Suprapubic skin (tissue), 3 donors: ENCODE measurements around the gene STEAP1B.

Source experiments
- POLR2A ChIP-seq, 2 donors: fragments of 450-650 bp; IDR thresholded peaks; one replicate each; pipeline ENCODE4 v1.6.1; 2017; ENCODE audit warnings: antibody characterized with exemption in 2 of 2, mild to moderate bottlenecking in 2 of 2, moderate library complexity in 2 of 2
- TF ChIP-seq, protein P1 (sequence below), 2 donors: fragments of 200-600 bp in 1 of 2; fragments of 450-650 bp in 1 of 2; sonication (generic) in 1 of 2; IDR thresholded peaks; one replicate each; pipeline ENCODE4 v1.5.1; 2016 to 2019; ENCODE audit warnings: antibody characterized with exemption in 2 of 2, mild to moderate bottlenecking in 1 of 2, moderate library complexity in 1 of 2

DNA sequence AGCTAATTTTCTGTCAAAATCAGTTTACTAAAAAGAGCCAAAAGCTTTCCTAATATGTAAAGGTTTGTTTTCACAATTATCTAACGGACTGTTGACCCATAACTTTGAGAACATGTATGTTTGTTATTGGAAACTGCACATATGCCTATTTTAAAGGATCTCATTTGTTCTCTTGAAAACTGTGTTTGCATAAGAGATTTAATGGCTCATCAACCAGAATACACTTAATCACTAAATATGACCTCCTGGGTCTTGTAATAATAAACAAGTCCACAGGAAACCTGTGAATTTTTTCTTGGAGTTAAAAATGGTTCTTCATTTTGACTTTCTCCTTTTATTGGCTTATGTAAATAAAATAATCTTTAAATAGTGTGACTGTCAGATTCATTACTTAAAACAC, 48.3 kb upstream of the STEAP1B start:
- TF ChIP-seq, protein P1, sequence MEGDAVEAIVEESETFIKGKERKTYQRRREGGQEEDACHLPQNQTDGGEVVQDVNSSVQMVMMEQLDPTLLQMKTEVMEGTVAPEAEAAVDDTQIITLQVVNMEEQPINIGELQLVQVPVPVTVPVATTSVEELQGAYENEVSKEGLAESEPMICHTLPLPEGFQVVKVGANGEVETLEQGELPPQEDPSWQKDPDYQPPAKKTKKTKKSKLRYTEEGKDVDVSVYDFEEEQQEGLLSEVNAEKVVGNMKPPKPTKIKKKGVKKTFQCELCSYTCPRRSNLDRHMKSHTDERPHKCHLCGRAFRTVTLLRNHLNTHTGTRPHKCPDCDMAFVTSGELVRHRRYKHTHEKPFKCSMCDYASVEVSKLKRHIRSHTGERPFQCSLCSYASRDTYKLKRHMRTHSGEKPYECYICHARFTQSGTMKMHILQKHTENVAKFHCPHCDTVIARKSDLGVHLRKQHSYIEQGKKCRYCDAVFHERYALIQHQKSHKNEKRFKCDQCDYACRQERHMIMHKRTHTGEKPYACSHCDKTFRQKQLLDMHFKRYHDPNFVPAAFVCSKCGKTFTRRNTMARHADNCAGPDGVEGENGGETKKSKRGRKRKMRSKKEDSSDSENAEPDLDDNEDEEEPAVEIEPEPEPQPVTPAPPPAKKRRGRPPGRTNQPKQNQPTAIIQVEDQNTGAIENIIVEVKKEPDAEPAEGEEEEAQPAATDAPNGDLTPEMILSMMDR (IDR thresholded peaks at IDR 0.05), result no peak
- no peak for TF ChIP-seq POLR2A (IDR thresholded peaks at IDR 0.05)
